MM.1S (cell line): Measurements from ENCODE around the gene ZNF384.

Experiments
- DNase-seq: peaks from one replicate; pipeline ENCODE4 v3.0.0-alpha.2; 2015
- H2AFZ ChIP-seq: fragments of 300-600 bp; sonication (generic); 2 replicates; pipeline ENCODE4 v1.6.0; 2016; ENCODE audit warnings: antibody characterized with exemption, low read length
- H3F3A ChIP-seq: fragments of 300-600 bp; sonication (generic); 2 replicates; pipeline ENCODE4 v1.6.1; 2016; ENCODE audit warnings: mild to moderate bottlenecking, antibody characterized with exemption, low read length, moderate library complexity, mixed read lengths; ENCODE audit not compliant: insufficient read depth
- H3K27ac ChIP-seq: fragments of 300-600 bp; sonication (generic); 2 replicates; pipeline ENCODE4 v1.5.1; 2016; ENCODE audit warnings: mild to moderate bottlenecking, low read length
- H3K27me3 ChIP-seq: fragments of 300-600 bp; sonication (generic); replicated peaks from 2 replicates; pipeline ENCODE4 v1.6.0; 2016; ENCODE audit warnings: low read length; ENCODE audit not compliant: insufficient read depth
- H3K36me3 ChIP-seq: fragments of 300-600 bp; sonication (generic); replicated peaks from 2 replicates; pipeline ENCODE4 v1.6.1; 2016; ENCODE audit warnings: mild to moderate bottlenecking, low read length, mixed read lengths; ENCODE audit not compliant: insufficient read depth
- H3K4me1 ChIP-seq: fragments of 300-600 bp; sonication (generic); 2 replicates; pipeline ENCODE4 v1.6.1; 2016; ENCODE audit warnings: low read length, mixed read lengths
- H3K4me2 ChIP-seq: fragments of 300-600 bp; sonication (generic); 2 replicates; pipeline ENCODE4 v1.6.0; 2016; ENCODE audit warnings: low read depth, low read length
- H3K4me3 ChIP-seq: fragments of 300-600 bp; sonication (generic); 2 replicates; pipeline ENCODE4 v1.5.1; 2016; ENCODE audit warnings: low read length, mixed read lengths
- H3K79me2 ChIP-seq: fragments of 300-600 bp; sonication (generic); 2 replicates; pipeline ENCODE4 v1.6.1; 2016; ENCODE audit warnings: mixed run types, low read length, mixed read lengths
- H3K9ac ChIP-seq: fragments of 300-600 bp; sonication (generic); 2 replicates; pipeline ENCODE4 v1.6.1; 2016; ENCODE audit warnings: low read length, mixed read lengths
- H3K9me2 ChIP-seq: fragments of 300-600 bp; sonication (generic); replicated peaks from 2 replicates; pipeline ENCODE4 v1.6.1; 2016; ENCODE audit warnings: mild to moderate bottlenecking, low read length, mixed read lengths; ENCODE audit not compliant: insufficient read depth
- H3K9me3 ChIP-seq: fragments of 300-600 bp; sonication (generic); replicated peaks from 2 replicates; pipeline ENCODE4 v1.6.1; 2016; ENCODE audit warnings: mild to moderate bottlenecking, low read length, mixed read lengths; ENCODE audit not compliant: insufficient read depth
- H4K20me1 ChIP-seq: fragments of 300-600 bp; sonication (generic); 2 replicates; pipeline ENCODE4 v1.6.1; 2016; ENCODE audit warnings: mild to moderate bottlenecking, low read length, moderate library complexity, mixed read lengths; ENCODE audit not compliant: insufficient read depth
- EZH2 ChIP-seq: fragments of 300-600 bp; sonication (generic); optimal IDR thresholded peaks from 2 replicates; pipeline ENCODE3; 2017; ENCODE audit warnings: low read depth, mild to moderate bottlenecking, antibody characterized with exemption, low read length, mixed read lengths
- EZH2phosphoT487 ChIP-seq: fragments of 300-600 bp; sonication (generic); IDR thresholded peaks from 2 replicates; pipeline ENCODE4 v1.6.1; 2018; ENCODE audit warnings: antibody characterized with exemption, low read length
- TF ChIP-seq, protein P1 (sequence below): fragments of 300-600 bp; sonication (generic); IDR thresholded peaks from 2 replicates; pipeline ENCODE4 v1.5.1; 2016; ENCODE audit warnings: antibody characterized with exemption, low read length, mixed read lengths

ZNF384 gene

DNA sequence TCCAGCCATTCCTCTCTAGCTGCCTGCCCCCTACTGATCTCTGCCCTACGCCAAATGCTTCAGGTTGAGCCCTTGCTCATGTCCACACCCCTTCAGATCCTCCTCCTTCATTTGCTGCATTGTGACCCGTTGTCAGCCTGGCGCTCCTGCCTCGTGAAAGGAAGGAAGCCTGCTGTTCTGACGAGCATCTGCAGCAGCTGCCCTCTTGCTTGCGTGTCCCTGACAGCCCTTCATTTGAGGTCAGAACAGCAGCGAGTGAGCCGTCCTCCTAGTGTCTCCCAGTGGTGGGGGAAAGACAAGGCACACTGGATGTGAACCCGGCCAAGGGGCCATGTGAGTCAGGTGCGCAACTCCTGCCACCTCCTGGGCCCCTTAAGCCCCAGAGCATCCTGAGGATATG, 14.5 kb upstream of the ZNF384 start:
- Histone ChIP-seq H3K79me2 (no peaks in the 10 kb centered on the region), H3K27me3 (peaks cover 63% of the 10 kb centered on the region), H3K9me2 (no peaks in the 10 kb centered on the region), H3K4me3 (no peak overlapping the region), H4K20me1 (no peaks in the 10 kb centered on the region), H2AFZ (peak overlapping the region; percentile 42; the same call in 1 of the 2 replicates), H3K4me1 (no peaks in the 10 kb centered on the region), H3F3A (no peaks in the 10 kb centered on the region), H3K9me3 (no peaks in the 10 kb centered on the region), H3K9ac (no peak overlapping the region), H3K27ac (no peak overlapping the region), H3K4me2 (no peak overlapping the region; the same call in 1 of the 2 replicates), H3K36me3 (no peaks in the 10 kb centered on the region)
- TF ChIP-seq, protein P1, sequence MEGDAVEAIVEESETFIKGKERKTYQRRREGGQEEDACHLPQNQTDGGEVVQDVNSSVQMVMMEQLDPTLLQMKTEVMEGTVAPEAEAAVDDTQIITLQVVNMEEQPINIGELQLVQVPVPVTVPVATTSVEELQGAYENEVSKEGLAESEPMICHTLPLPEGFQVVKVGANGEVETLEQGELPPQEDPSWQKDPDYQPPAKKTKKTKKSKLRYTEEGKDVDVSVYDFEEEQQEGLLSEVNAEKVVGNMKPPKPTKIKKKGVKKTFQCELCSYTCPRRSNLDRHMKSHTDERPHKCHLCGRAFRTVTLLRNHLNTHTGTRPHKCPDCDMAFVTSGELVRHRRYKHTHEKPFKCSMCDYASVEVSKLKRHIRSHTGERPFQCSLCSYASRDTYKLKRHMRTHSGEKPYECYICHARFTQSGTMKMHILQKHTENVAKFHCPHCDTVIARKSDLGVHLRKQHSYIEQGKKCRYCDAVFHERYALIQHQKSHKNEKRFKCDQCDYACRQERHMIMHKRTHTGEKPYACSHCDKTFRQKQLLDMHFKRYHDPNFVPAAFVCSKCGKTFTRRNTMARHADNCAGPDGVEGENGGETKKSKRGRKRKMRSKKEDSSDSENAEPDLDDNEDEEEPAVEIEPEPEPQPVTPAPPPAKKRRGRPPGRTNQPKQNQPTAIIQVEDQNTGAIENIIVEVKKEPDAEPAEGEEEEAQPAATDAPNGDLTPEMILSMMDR, result 0 out of 2 replicates have a peak, but pooled peaks have one; percentile 3
- TF ChIP-seq EZH2phosphoT487, result no peak
- no peak for TF ChIP-seq EZH2
- no peak for DNase-seq

DNA sequence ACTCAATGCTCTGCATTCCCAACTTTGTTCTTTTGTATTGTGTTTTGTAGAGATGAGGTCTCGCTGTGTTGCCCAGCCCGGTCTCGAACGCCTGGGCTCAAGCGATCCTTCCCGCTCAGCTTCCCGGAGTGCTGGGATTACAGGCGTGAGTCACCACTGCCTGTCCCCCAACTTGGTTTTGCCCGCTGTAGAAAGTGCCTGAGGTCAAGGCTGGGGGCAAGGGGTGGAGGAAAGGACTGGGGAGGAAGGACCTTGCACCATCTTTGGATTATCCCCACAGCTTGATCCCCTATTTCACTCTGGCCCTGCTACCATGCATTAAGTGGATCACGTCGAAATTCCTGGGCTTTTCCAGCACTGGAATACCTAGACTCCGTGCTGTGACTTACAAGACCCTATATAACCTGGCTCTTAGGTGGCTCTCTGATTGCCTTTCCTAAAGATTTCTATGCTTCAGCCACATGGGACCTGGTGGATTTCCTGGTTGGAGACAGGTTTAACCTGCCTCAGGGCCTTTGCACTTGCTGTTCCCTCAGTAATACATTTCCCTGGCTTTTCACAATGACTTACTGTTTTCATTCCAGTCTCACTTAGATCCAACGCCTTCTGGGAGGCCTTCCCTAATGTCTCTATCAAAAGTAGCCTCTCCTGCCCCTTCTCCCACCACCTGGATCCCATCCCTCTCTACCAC, 12.0 kb upstream of the ZNF384 start:
- TF ChIP-seq EZH2, result no peak
- TF ChIP-seq, protein P1, result no peak
- no peak for TF ChIP-seq EZH2phosphoT487
- Histone ChIP-seq H3K9me2 (no peaks in the 10 kb centered on the region), H3K9ac (no peak overlapping the region), H3K9me3 (no peaks in the 10 kb centered on the region), H3K27me3 (peaks cover 86% of the 10 kb centered on the region), H2AFZ (no peak overlapping the region), H4K20me1 (no peaks in the 10 kb centered on the region), H3K4me3 (no peak overlapping the region), H3K79me2 (no peaks in the 10 kb centered on the region), H3K4me1 (no peaks in the 10 kb centered on the region), H3K36me3 (no peaks in the 10 kb centered on the region), H3K4me2 (0 out of 2 replicates have a peak overlapping the region, but pooled peaks have one; percentile 10), H3F3A (no peaks in the 10 kb centered on the region), H3K27ac (no peak overlapping the region)
- DNase-seq, result no peak

DNA sequence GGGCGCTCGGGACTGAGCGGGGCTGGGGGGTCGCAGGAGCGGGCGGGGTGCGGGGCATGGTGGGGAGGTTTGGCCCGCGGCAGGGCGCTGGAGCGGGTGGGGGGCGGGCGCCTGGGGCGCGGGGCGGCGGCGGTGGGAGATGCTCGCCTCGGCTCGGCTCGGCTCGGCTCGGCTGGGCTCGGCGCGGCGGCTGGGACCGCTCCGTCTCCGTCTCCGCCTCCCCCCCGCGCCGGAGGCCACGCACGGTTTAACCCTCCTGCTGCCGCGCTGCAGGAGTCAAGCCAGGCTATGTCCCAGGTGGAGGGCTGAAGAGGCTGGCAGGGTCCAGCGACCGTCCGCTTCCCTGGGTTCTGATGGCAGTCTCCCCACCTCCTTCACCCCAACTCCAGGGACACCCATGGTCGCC, 11.5 kb upstream of the ZNF384 start, which contains the start of gene PIANP:
Gene PIANP (minus strand): TSS at position 170 of the 406 bp plus-strand sequence. CDS start 2,754 bp downstream, outside the sequence.
- Histone ChIP-seq H3F3A (no peaks in the 10 kb centered on the region), H3K27ac (no peak within 1 kb of the TSS), H3K4me2 (peak within 1 kb of the TSS; percentile 60; the same call in 1 of the 2 replicates), H3K9me3 (no peaks in the 10 kb centered on the region), H3K9ac (no peak within 1 kb of the TSS), H3K79me2 (no peaks in the 10 kb centered on the region), H4K20me1 (no peaks in the 10 kb centered on the region), H3K27me3 (peaks cover 92% of the 10 kb centered on the region), H2AFZ (0 out of 2 replicates have a peak within 1 kb of the TSS, but pooled peaks have one; percentile 31), H3K4me3 (peak within 1 kb of the TSS; percentile 26; the same call in 1 of the 2 replicates), H3K36me3 (no peaks in the 10 kb centered on the region), H3K9me2 (no peaks in the 10 kb centered on the region), H3K4me1 (no peaks in the 10 kb centered on the region)
- no peak for TF ChIP-seq EZH2
- DNase-seq, result no peak
